Astrocyte (in vitro differentiated cells and primary cell): ENCODE data around the gene C22orf39. TPM values are rescaled to one million over a fixed set of nuclear protein-coding genes. Genes with fewer than 3 reads are reported as not detected.

Experiments
- DNase-seq: peaks from one replicate; pipeline ENCODE4 v3.0.0-alpha.2; 2010; ENCODE audit warnings: low read depth
- FAIRE-seq: peaks from 2 replicates; lab custom pipeline; 2011; peaks lifted over from hg19 to GRCh38; lab: Jason Lieb, UNC
- H2AFZ ChIP-seq: 2 replicates; pipeline ENCODE4 v1.6.0; 2012; ENCODE audit warnings: low read depth, low read length, inconsistent platforms
- H3K27ac ChIP-seq: 2 replicates; pipeline ENCODE4 v1.5.1; 2011; ENCODE audit warnings: low read depth, low read length, inconsistent platforms
- H3K27me3 ChIP-seq: 2 replicates; pipeline ENCODE4 v1.6.0; 2011; ENCODE audit warnings: low read length, inconsistent platforms; ENCODE audit not compliant: insufficient read depth
- H3K36me3 ChIP-seq: 2 replicates; pipeline ENCODE4 v1.5.1; 2011; ENCODE audit warnings: low read length, inconsistent platforms; ENCODE audit not compliant: insufficient read depth
- H3K4me1 ChIP-seq: 2 replicates; pipeline ENCODE4 v1.5.1; 2011; ENCODE audit warnings: low read length, inconsistent platforms; ENCODE audit not compliant: insufficient read depth
- H3K4me2 ChIP-seq: 2 replicates; pipeline ENCODE4 v1.6.0; 2012; ENCODE audit warnings: low read length, inconsistent platforms
- H3K4me3 ChIP-seq: 2 replicates; pipeline ENCODE4 v1.5.1; 2011; ENCODE audit warnings: low read depth, mild to moderate bottlenecking, low read length, inconsistent platforms; ENCODE audit not compliant: insufficient read depth
- H3K79me2 ChIP-seq: 2 replicates; pipeline ENCODE4 v1.6.0; 2012; ENCODE audit warnings: mild to moderate bottlenecking, low read length, inconsistent platforms; ENCODE audit not compliant: insufficient read depth
- H3K9ac ChIP-seq: 2 replicates; pipeline ENCODE4 v1.6.0; 2012; ENCODE audit warnings: mild to moderate bottlenecking, low read length, inconsistent platforms
- H3K9me3 ChIP-seq: 2 replicates; pipeline ENCODE4 v1.5.1; 2012; ENCODE audit warnings: low read depth, mild to moderate bottlenecking, low read length, inconsistent platforms; ENCODE audit not compliant: insufficient read depth
- H4K20me1 ChIP-seq: 2 replicates; pipeline ENCODE4 v1.6.0; 2012; ENCODE audit warnings: low read length, inconsistent platforms; ENCODE audit not compliant: insufficient read depth
- H3K27ac Mint-ChIP-seq: one replicate; pipeline ENCODE4 v1.8.0; 2021; ENCODE audit warnings: mild to moderate bottlenecking, mixed read lengths; ENCODE audit not compliant: unreplicated experiment
- H3K27me3 Mint-ChIP-seq: one replicate; pipeline ENCODE4 v1.8.0; 2021; ENCODE audit warnings: low read depth, mixed read lengths; ENCODE audit not compliant: unreplicated experiment
- H3K36me3 Mint-ChIP-seq: one replicate; pipeline ENCODE4 v1.8.0; 2021; ENCODE audit warnings: low read depth, mixed read lengths; ENCODE audit not compliant: unreplicated experiment
- H3K4me1 Mint-ChIP-seq: one replicate; pipeline ENCODE4 v1.8.0; 2021; ENCODE audit warnings: low read depth, mixed read lengths; ENCODE audit not compliant: unreplicated experiment
- H3K4me3 Mint-ChIP-seq: one replicate; pipeline ENCODE4 v1.8.0; 2021; ENCODE audit warnings: mild to moderate bottlenecking, moderate library complexity, mixed read lengths; ENCODE audit not compliant: unreplicated experiment
- H3K9me3 Mint-ChIP-seq: one replicate; pipeline ENCODE4 v1.8.0; 2021; ENCODE audit warnings: mild to moderate bottlenecking, mixed read lengths; ENCODE audit not compliant: unreplicated experiment
- CTCF ChIP-seq: IDR thresholded peaks from 2 replicates; pipeline ENCODE4 v1.5.1; 2011; ENCODE audit warnings: low read depth, mild to moderate bottlenecking, inconsistent platforms, low read length, moderate library complexity; ENCODE audit not compliant: insufficient read depth
- EZH2 ChIP-seq: IDR thresholded peaks from 2 replicates; pipeline ENCODE4 v1.6.1; 2012; ENCODE audit warnings: mild to moderate bottlenecking, low read length, inconsistent platforms; ENCODE audit not compliant: insufficient read depth
- total RNA-seq: library from RNA; stranded (reverse); gene quantifications from 2 replicates; pipeline ENCODE4 v1.2.1, GENCODE V29; 2021

C22orf39 gene
- total RNA-seq, 1 donor from 2014 or later = 14.5 TPM

- no peak for FAIRE-seq
- H3K9ac ChIP-seq = no peak overlapping the region
- Mint-ChIP-seq H3K27me3 (no peaks in the 10 kb centered on the region), H3K27ac (peak overlapping the region; percentile 42), H3K9me3 (no peaks in the 10 kb centered on the region), H3K36me3 (peaks cover 11% of the 10 kb centered on the region), H3K4me1 (peaks cover 8% of the 10 kb centered on the region), H3K4me3 (peak overlapping the region; percentile 50)
- peaks cover 38% of the 10 kb centered on the region for H3K36me3 ChIP-seq
- no peak overlapping the region for H3K27ac ChIP-seq
- TF ChIP-seq CTCF (no peak), EZH2 (no peak)
- H3K9me3 ChIP-seq = no peaks in the 10 kb centered on the region
- H3K4me1 ChIP-seq = peaks cover 5% of the 10 kb centered on the region
- peaks cover 2% of the 10 kb centered on the region for H3K79me2 ChIP-seq
- H2AFZ ChIP-seq = no peak overlapping the region
- H3K4me3 ChIP-seq = no peak overlapping the region
- H4K20me1 ChIP-seq = peaks cover 40% of the 10 kb centered on the region
- DNase-seq = peak; percentile 41
- no peaks in the 10 kb centered on the region for H3K27me3 ChIP-seq
- no peak overlapping the region for H3K4me2 ChIP-seq
These were observed 16.3 kb upstream of the C22orf39 start for GRCh38 chr22:19463491-19464469.

GRCh38 chr22:19463008-19463407 is 15.5 kb upstream of the C22orf39 start:
- Mint-ChIP-seq H3K4me3 (no peak overlapping the region), H3K9me3 (no peaks in the 10 kb centered on the region), H3K36me3 (peaks cover 11% of the 10 kb centered on the region), H3K27ac (no peak overlapping the region), H3K4me1 (peaks cover 8% of the 10 kb centered on the region), H3K27me3 (no peaks in the 10 kb centered on the region)
- H3K9ac ChIP-seq = no peak overlapping the region
- FAIRE-seq = no peak
- no peak overlapping the region for H3K27ac ChIP-seq
- no peak for TF ChIP-seq CTCF
- no peak for TF ChIP-seq EZH2
- H3K4me3 ChIP-seq = no peak overlapping the region
- peaks cover 34% of the 10 kb centered on the region for H3K36me3 ChIP-seq
- DNase-seq = no peak
- no peak overlapping the region for H3K4me2 ChIP-seq
- no peaks in the 10 kb centered on the region for H3K79me2 ChIP-seq
- no peaks in the 10 kb centered on the region for H3K27me3 ChIP-seq
- H2AFZ ChIP-seq = no peak overlapping the region
- peaks cover 5% of the 10 kb centered on the region for H3K4me1 ChIP-seq
- H4K20me1 ChIP-seq = peaks cover 33% of the 10 kb centered on the region
- no peaks in the 10 kb centered on the region for H3K9me3 ChIP-seq

DNA sequence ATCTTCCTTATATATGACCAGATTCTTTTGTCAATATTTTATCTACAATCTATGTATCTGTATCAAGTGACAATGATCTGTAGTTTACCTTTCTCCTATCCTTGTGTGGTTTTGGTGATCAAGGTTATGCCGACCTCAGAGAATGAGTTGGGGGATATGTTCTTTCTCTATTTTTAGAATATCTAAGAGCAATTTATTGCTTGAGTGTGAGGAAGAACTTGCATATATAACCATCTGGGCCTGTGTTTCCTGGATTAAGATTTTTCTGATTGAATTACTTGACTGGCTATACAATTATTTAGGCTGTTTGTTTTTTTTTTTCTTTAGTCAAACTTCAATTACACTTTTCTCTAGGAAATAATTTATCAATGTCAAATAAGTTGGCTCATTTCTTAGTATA is 14.0 kb upstream of the C22orf39 start:
- H3K9me3 ChIP-seq = no peaks in the 10 kb centered on the region
- no peak overlapping the region for H3K4me3 ChIP-seq
- Mint-ChIP-seq H3K27me3 (no peaks in the 10 kb centered on the region), H3K4me3 (no peak overlapping the region), H3K4me1 (peaks cover 8% of the 10 kb centered on the region), H3K9me3 (no peaks in the 10 kb centered on the region), H3K27ac (no peak overlapping the region), H3K36me3 (peaks cover 13% of the 10 kb centered on the region)
- DNase-seq (no peak), FAIRE-seq (peak; percentile 17)
- H3K9ac ChIP-seq = no peak overlapping the region
- H2AFZ ChIP-seq = no peak overlapping the region
- H3K4me1 ChIP-seq = peaks cover 5% of the 10 kb centered on the region
- no peak for TF ChIP-seq EZH2
- TF ChIP-seq CTCF = no peak
- peaks cover 34% of the 10 kb centered on the region for H3K36me3 ChIP-seq
- no peaks in the 10 kb centered on the region for H3K27me3 ChIP-seq
- H3K79me2 ChIP-seq = no peaks in the 10 kb centered on the region
- H3K4me2 ChIP-seq = no peak overlapping the region
- H4K20me1 ChIP-seq = peaks cover 24% of the 10 kb centered on the region
- no peak overlapping the region for H3K27ac ChIP-seq
